HG03025 (cell line): ENCODE results near the gene SLC23A2.
"Not testable (repeated sequence)": the region's sequence is repeated elsewhere in the genome, so short reads cannot be mapped to it uniquely, and the experiment has no call there.

Source experiments
- ATAC-seq: cut with Tn5 transposase; IDR thresholded peaks from one replicate; pipeline ENCODE4 v1.9.1; 2021; ENCODE audit warnings: mild to moderate bottlenecking, moderate library complexity; ENCODE audit not compliant: unreplicated experiment, low FRiP score

Gene SLC23A2

GRCh38 chr20:4937407-4938319 is 63.6 kb downstream of the SLC23A2 start:
- no peak for ATAC-seq

DNA sequence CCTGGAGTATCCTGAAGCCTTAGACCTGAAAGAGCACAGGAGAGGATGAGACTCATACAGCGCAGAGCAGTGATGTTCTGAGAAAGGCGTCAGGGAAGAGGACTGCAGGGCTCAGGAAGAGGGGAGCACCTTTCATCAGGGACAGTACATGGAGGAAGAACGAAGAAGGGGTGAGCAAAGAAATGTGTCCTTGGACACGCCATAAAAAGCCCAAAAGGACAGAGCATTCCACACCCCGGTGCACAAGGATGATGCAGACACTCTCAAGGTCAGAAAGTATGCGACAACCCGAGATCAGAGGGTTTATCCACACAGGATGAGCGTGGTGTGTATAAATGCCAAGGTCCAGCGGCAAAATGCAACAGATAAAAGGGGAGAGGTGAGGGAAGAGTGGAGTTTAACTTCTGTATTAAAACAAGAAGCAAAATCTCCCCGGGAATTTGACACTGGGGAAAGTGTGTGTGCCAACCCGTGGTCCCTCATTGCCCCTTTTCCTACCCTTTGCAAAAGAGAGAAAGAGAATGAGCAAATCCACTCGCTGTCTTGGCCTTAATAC is 64.4 kb downstream of the SLC23A2 start:
- no peak for ATAC-seq

GRCh38 chr20:4936392-4936850 is 64.9 kb downstream of the SLC23A2 start:
- no peak for ATAC-seq

GRCh38 chr20:4932061-4932460 is 69.2 kb downstream of the SLC23A2 start:
- no peak for ATAC-seq

DNA sequence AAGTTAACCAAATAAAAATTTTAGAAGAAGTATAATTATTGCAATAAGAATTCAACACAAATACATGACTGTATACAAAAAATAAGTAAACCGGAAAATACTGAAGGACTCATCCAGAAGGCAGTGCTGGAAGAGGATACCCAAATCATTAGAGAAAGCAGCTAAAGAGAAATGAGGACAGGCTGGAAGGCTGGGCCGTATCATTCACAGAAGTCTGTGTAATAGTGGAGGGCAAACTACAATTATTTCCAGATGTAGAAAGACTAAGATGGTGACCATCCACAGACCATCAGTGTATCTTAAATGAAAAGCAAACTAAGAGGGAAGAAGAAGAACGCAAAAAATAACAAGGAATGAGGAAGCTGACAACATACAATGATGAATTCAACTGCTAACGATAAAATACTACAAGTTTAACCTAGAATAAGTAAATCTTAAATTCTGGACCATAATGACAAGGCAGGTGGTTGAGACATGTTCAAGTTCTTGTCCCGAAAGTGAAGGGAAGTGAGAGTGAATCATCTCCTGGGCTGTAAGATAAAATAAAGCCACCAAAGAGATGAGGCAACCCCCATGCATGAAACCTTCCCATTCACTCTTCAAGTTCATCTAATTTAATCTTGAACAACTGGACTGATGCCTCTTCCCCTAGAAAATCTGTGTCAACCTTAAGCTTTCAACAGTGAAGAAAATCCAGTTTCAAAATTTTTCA is 71.5 kb downstream of the SLC23A2 start:
- ATAC-seq = no peak

DNA sequence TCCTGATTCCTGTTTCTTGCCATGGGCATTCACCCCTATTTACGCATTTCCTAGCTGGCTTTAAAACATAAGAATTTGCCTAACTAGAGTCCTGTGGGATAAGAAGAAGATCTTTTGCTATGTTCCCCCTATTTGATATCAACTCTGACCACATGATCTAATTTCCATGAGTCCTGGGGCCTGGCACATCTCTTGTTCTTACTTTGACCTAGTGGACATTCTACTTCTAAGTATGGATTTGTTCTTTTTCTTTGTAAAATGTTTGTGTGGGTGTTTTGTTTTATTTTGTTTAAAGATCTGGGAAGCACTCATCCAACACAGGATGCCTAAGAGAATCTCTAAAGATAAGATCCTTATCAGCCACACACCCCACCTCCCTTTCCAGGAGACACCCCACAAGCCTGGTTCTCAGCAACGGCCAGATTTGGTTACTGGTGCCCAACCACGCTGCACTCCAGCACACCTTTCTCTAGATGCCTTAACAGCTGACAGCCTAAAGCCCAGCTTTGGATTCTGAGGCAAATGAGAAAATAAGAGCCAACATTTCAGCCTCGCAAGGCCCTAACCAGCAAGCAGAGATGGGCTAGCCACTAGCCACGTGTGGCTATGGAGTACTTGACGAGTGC is 74.7 kb downstream of the SLC23A2 start:
- ATAC-seq = no peak

GRCh38 chr20:4925842-4926530 is 75.3 kb downstream of the SLC23A2 start:
- ATAC-seq = no peak

- ATAC-seq = no peak
Measured at GRCh38 chr20:4924446-4924845, 76.9 kb downstream of the SLC23A2 start.

- no peak for ATAC-seq
Measured at GRCh38 chr20:4924032-4924431, 77.3 kb downstream of the SLC23A2 start.

DNA sequence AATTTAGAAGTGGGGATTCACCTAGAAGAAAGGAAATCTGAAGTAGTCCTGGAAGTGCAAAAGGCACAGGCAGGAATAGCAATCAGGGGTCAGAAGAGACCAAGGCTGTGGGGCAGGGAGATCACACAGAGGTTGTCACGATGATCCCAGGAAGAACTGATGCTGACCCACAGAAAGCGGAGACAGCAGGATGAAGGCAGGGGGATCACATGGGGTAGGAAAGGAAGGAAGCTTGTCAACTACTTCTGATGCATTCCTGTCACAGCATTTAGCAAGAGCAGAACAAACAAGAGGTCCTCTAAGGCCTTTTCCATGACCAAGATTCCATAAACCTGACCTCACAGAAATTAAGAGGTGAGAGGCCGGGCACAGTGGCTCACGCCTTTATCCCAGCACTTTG is 79.1 kb downstream of the SLC23A2 start:
- ATAC-seq = no peak

GRCh38 chr20:4921271-4921670 is 80.0 kb downstream of the SLC23A2 start:
- not testable (repeated sequence) for ATAC-seq

DNA sequence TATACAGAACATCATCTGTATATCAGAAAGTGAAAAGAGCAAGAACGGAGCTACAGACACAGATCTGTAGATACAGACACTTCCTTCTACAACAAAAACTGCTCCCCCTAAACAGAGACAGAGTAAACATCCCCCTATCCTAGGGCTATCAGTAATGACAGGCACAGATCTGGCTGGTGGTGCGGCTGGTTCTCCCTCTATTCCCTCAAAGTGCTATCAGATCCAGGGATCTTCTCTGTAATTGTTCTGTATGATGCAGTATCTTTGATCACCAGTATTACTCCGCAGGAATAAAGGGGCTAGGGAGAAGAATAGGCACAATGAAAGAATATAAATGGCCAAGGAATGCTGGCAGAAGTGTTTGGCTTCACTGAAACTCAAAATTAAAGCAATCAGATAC is 80.7 kb downstream of the SLC23A2 start:
- ATAC-seq = no peak

GRCh38 chr20:4920131-4920530 is 81.2 kb downstream of the SLC23A2 start:
- ATAC-seq = no peak

DNA sequence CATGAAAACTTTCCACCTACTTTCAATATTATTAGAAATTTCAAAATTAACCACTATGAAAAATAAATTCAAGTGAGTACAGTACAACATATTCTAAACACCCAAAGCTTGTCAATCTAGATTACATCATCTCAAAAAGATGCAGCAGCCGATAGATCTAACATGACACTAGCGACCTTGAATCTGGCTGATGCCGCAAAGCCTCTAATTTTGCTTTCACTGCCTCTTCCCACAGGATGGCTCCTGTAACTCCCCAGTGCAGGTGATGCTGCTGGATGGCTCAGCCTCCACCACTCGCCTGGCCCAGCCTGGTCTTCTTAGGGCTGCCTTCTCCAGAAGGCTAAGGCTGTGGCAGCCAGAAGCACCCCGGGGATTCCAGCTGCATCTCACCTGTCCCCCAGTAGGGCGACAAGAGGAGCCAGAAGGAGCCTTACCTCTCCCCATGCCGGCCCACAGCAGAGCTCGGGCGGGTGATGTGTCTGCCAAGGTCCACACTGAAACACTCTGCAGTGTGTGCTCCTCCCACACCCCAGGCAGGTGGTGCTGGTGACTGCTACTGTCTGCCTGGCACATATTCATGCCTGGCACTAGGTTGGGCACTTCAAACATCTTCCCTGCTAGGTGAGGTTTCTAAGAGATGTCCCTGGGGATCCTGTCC is 82.1 kb downstream of the SLC23A2 start:
- no peak for ATAC-seq

- ATAC-seq = no peak
Measured at GRCh38 chr20:4918473-4918872, 82.8 kb downstream of the SLC23A2 start.

DNA sequence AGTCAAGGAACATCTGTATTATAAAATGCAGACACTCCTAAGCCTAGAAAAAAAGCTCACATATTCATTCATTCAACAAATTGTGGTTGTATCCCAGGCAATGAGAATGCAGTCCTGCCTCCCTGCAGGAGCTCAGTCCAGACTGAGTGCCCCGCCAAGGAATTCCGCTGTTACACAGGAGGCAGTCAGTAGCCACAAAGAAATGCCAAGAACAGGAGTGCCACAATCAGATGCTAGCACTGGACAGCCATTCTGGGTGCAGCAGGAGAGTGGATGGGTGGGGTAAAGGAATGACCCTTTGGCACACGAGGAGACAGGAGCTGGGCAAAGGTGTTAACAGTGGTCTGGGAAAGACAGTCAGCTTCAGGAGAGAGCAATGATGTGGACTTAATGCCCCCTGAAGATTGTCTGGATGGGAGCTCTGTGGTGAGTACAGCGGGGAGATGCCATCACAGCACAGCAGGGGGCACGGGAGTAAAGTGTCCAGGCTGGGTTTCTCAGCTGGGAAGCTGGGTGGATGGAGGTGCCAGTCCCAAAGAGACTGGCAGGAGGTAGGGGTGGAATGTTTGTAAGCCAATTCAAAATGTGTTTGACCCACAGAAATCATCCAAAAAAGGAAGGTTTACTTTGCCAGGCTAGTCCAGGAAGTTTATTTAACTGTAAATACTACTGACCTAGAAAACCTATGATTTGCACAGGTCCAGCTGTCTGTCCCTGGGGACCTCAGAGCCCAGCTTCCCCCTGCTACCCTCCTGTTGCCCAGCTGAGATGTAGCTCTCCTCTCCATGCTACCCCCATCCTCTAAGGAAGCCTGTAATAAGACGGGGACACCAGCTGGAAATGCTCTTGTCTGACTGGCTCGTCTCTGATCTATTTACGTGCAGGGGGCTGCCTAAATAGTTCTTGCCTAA is 84.1 kb downstream of the SLC23A2 start:
- ATAC-seq = no peak

DNA sequence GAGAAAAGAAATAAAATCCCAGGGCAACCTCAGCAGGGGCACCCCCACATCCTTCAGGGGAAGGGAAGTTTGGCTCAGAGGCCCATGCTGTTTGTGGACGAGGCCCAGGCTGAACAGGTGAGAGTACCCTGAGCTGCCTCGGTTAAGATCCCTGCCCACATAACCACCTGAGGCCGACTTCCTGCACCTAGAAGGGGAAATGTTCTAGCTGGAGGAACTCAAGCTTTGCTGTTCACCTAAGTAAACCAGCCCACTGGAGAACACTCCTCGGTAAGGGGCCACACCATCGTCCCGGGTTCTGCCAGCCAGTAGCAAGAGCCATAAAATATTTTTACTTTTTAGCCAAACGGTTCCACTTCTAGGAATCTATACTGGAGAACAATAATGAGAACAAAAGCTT is 88.2 kb downstream of the SLC23A2 start:
- no peak for ATAC-seq

- no peak for ATAC-seq
Measured at GRCh38 chr20:4912380-4913142, 88.7 kb downstream of the SLC23A2 start.
